Fibroblast of pulmonary artery (primary cell): ENCODE measurements around the gene METRN.

Experiments
- DNase-seq: peaks from one replicate; pipeline ENCODE4 v3.0.0-alpha.2; 2010; ENCODE audit warnings: low read depth
- H3K4me3 ChIP-seq: replicated peaks from 2 replicates; pipeline ENCODE4 v1.5.1; 2011; ENCODE audit warnings: low read depth, mild to moderate bottlenecking, control low read depth, low read length, moderate library complexity
- CTCF ChIP-seq: IDR thresholded peaks from 2 replicates; pipeline ENCODE4 v1.5.1; 2011; ENCODE audit warnings: mild to moderate bottlenecking, control low read depth, low read length, inconsistent platforms; ENCODE audit errors: missing control alignments

METRN gene

GRCh38 chr16:694187-694862 is 20.6 kb upstream of the METRN start:
- no peak overlapping the region for H3K4me3 ChIP-seq
- no peak for TF ChIP-seq CTCF
- no peak for DNase-seq

GRCh38 chr16:694863-695354 is 20.0 kb upstream of the METRN start:
- no peak overlapping the region for H3K4me3 ChIP-seq
- no peak for TF ChIP-seq CTCF
- no peak for DNase-seq

- TF ChIP-seq CTCF, result no peak
- no peak overlapping the region for H3K4me3 ChIP-seq
- no peak for DNase-seq
Measured at GRCh38 chr16:695355-696089, 19.4 kb upstream of the METRN start.

GRCh38 chr16:698911-699671 is 15.8 kb upstream of the METRN start:
- no peak overlapping the region for H3K4me3 ChIP-seq
- DNase-seq, result no peak
- no peak for TF ChIP-seq CTCF

GRCh38 chr16:700684-701584 is 14.0 kb upstream of the METRN start:
- TF ChIP-seq CTCF, result no peak
- no peak for DNase-seq
- no peak overlapping the region for H3K4me3 ChIP-seq

GRCh38 chr16:702341-702740 is 12.6 kb upstream of the METRN start:
- no peak for TF ChIP-seq CTCF
- DNase-seq, result no peak
- no peak overlapping the region for H3K4me3 ChIP-seq
